Duodenal mucosa (tissue), 2 donors: ENCODE data around the gene PNMA6F.

Source experiments
- H3K27ac ChIP-seq: one replicate; pipeline ENCODE4 v1.7.0; 2013; ENCODE audit warnings: low read depth, low read length
- H3K27me3 ChIP-seq, 2 donors: one replicate each; pipeline ENCODE4 v1.7.0; 2013; ENCODE audit warnings: low read length in 2 of 2, control low read depth in 1 of 2; ENCODE audit not compliant: insufficient read depth in 2 of 2, control insufficient read depth in 1 of 2
- H3K36me3 ChIP-seq, 2 donors: one replicate each; pipeline ENCODE4 v1.7.0; 2013; ENCODE audit warnings: low read length in 2 of 2, control low read depth in 1 of 2; ENCODE audit not compliant: insufficient read depth in 2 of 2, control insufficient read depth in 1 of 2
- H3K4me1 ChIP-seq, 2 donors: one replicate each; pipeline ENCODE4 v1.7.0; 2013; ENCODE audit warnings: low read length in 2 of 2, control low read depth in 1 of 2; ENCODE audit not compliant: insufficient read depth in 2 of 2, control insufficient read depth in 1 of 2
- H3K4me3 ChIP-seq, 2 donors: one replicate each; pipeline ENCODE4 v1.7.0; 2013; ENCODE audit warnings: low read length in 2 of 2, low read depth in 1 of 2
- H3K9ac ChIP-seq, 2 donors: one replicate each; pipeline ENCODE4 v1.7.0; 2013; ENCODE audit warnings: low read length in 2 of 2, low read depth in 1 of 2
- H3K9me3 ChIP-seq, 2 donors: one replicate each; pipeline ENCODE4 v1.7.0; 2013; ENCODE audit warnings: low read length in 2 of 2, control low read depth in 1 of 2; ENCODE audit not compliant: control insufficient read depth in 1 of 2

The PNMA6F gene

DNA sequence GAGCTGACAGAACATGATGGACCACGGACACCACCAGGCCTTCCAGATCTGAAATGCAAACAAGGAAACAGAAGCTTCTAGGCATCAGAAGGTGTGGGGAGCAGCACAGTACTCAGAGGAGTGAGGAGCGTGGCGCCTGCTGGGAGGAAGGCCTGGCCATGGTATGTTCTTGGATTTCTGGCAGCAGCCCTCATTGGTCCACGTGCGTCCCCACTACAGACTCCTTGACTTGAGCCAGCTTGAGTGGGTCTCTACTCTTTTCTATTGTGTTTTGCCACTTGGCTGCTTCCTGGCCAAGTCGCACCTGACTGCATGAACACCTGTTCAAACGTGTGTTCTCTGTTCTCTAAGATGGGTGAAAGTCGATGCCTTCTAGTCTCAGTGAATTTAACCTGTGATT lies 30.4 kb upstream of the PNMA6F start:
- Histone ChIP-seq H3K27me3 (no peaks in the 10 kb centered on the region), H3K4me3 (no peak overlapping the region), H3K9ac (no peak overlapping the region), H3K9me3 (no peaks in the 10 kb centered on the region), H3K4me1 (no peaks in the 10 kb centered on the region), H3K27ac (no peak overlapping the region), H3K36me3 (peaks cover 9 to 24% of the 10 kb centered on the region in 2 donors)

GRCh38 chrX:153349952-153350351 lies 28.4 kb upstream of the PNMA6F start:
- Histone ChIP-seq H3K4me1 (no peaks in the 10 kb centered on the region), H3K36me3 (peaks cover 9 to 34% of the 10 kb centered on the region in 2 donors)

GRCh38 chrX:153348421-153348820 lies 26.9 kb upstream of the PNMA6F start:
- Histone ChIP-seq H3K9me3 (no peaks in the 10 kb centered on the region), H3K27me3 (no peaks in the 10 kb centered on the region), H3K4me1 (no peaks in the 10 kb centered on the region), H3K36me3 (peaks cover 9 to 46% of the 10 kb centered on the region in 2 donors), H3K4me3 (no peak overlapping the region), H3K9ac (no peak overlapping the region), H3K27ac (no peak overlapping the region)

More at GRCh38 chrX:153349952-153350351, 28.4 kb upstream of the PNMA6F start:
- Histone ChIP-seq H3K27ac (no peak overlapping the region), H3K4me3 (no peak overlapping the region), H3K9me3 (no peaks in the 10 kb centered on the region), H3K9ac (no peak overlapping the region), H3K27me3 (no peaks in the 10 kb centered on the region)

- Histone ChIP-seq H3K9ac (no peak overlapping the region), H3K4me3 (no peak overlapping the region), H3K4me1 (no peaks in the 10 kb centered on the region), H3K27me3 (no peaks in the 10 kb centered on the region), H3K27ac (no peak overlapping the region), H3K36me3 (peaks cover 9 to 46% of the 10 kb centered on the region in 2 donors), H3K9me3 (no peaks in the 10 kb centered on the region)
Observed at GRCh38 chrX:153347530-153347929, 26.0 kb upstream of the PNMA6F start.

GRCh38 chrX:153343674-153344073 lies 22.1 kb upstream of the PNMA6F start:
- no peaks in the 10 kb centered on the region for H3K9me3 ChIP-seq
- H3K27ac ChIP-seq: no peak overlapping the region
- H3K27me3 ChIP-seq: no peaks in the 10 kb centered on the region
- no peak overlapping the region for H3K9ac ChIP-seq
- no peaks in the 10 kb centered on the region for H3K4me1 ChIP-seq
- no peak overlapping the region for H3K4me3 ChIP-seq
- peaks cover 4 to 37% of the 10 kb centered on the region in 2 donors for H3K36me3 ChIP-seq

DNA sequence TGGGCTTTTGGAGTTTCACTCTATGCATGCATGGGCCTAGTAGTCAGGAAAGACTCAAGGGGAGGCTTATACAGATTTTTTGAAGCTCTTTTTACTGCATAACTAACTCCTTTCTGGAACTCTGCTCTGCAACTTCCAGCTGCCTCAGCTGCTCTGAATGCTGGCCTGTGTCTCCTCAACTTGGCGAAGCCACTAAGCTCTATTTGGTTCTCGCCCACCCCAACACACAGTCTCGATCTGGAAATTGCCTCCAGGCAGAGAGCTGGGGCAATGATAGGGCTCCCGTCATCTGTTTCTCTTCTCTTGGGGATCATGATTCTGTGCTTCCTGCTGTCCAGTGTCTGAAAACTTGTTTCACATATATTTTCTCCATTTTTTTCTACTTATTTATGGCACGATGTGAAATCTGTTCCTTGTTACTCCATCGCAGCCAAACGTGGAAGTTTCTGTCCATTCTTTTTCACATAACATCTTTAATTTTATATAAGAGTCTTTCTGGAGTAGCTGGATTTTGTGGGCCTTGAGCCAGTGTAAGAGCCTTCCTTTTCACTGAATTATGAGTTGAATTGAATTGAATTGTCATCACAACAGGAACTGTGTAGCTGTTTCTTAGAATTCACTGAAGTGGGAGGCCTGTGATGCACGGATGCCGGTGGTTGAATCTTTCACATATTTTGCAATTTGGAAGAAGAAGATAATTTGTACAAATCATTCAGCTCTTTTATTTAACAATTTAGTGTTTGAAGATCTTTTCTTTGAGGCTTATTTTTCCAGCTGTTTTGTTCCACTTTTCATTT lies 21.4 kb upstream of the PNMA6F start:
- Histone ChIP-seq H3K27ac (no peak overlapping the region), H3K4me3 (no peak overlapping the region), H3K36me3 (peaks cover 4 to 35% of the 10 kb centered on the region in 2 donors), H3K27me3 (no peaks in the 10 kb centered on the region), H3K4me1 (no peaks in the 10 kb centered on the region), H3K9me3 (no peaks in the 10 kb centered on the region), H3K9ac (no peak overlapping the region)

- Histone ChIP-seq H3K4me3 (no peak overlapping the region), H3K27me3 (no peaks in the 10 kb centered on the region), H3K27ac (no peak overlapping the region), H3K9ac (no peak overlapping the region), H3K9me3 (no peaks in the 10 kb centered on the region), H3K4me1 (no peaks in the 10 kb centered on the region), H3K36me3 (peaks cover 0 to 19% of the 10 kb centered on the region in 2 donors)
Observed at GRCh38 chrX:153340111-153340510, 18.5 kb upstream of the PNMA6F start.

GRCh38 chrX:153339662-153340061 lies 18.1 kb upstream of the PNMA6F start:
- Histone ChIP-seq H3K9ac (no peak overlapping the region), H3K36me3 (peaks cover 0 to 15% of the 10 kb centered on the region in 2 donors), H3K4me1 (no peaks in the 10 kb centered on the region), H3K4me3 (no peak overlapping the region), H3K9me3 (no peaks in the 10 kb centered on the region), H3K27ac (no peak overlapping the region), H3K27me3 (no peaks in the 10 kb centered on the region)

DNA sequence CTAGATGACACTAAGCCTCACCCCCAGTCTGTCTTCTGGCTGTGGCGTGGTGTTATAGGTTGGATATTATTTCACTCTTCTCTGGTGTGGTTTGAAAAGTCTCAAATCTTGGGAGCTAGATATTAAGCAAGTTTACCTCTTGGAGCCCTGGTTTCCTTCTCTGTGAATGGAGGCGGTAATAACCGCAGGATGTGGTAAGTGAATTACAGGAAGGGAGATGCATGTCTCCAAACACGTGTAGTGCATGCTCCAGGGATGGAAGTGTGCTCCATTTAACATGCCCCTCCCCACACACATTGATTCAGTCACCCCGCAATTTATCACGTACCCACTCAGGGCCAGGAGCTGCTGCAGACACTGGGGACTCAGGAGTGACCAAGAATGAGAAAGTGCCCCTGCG lies 17.3 kb upstream of the PNMA6F start:
- Histone ChIP-seq H3K9me3 (no peaks in the 10 kb centered on the region), H3K27me3 (no peaks in the 10 kb centered on the region), H3K4me1 (no peaks in the 10 kb centered on the region), H3K4me3 (no peak overlapping the region), H3K36me3 (peaks cover 0 to 7% of the 10 kb centered on the region in 2 donors), H3K9ac (no peak overlapping the region), H3K27ac (no peak overlapping the region)

DNA sequence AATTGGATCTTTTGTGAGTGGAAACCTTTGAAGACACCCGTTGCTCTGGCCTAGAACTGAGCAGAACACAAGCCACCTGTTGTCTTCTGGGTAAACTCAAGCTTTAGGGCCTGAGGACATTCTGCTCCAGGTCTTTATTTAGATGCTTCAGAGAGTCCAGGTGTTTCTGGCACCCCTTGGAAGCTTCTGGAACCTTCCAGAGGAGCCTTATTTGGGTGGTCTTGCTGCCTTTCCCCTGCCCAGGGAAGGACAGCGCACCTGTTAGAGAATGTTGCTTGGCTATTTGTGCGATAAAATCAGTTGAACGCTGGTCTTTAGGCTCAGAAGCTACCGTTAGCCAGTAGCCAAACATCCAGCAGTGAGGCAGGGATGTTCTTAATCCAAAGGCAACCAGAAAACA lies 15.4 kb upstream of the PNMA6F start:
- no peak overlapping the region for H3K4me3 ChIP-seq
- no peak overlapping the region for H3K9ac ChIP-seq
- no peak overlapping the region for H3K27ac ChIP-seq
- H3K9me3 ChIP-seq: no peaks in the 10 kb centered on the region
- peaks cover 0 to 6% of the 10 kb centered on the region in 2 donors for H3K36me3 ChIP-seq
- no peaks in the 10 kb centered on the region for H3K4me1 ChIP-seq
- no peaks in the 10 kb centered on the region for H3K27me3 ChIP-seq
